CD4-positive, CD25-positive, alpha-beta regulatory T cell (primary cell): ENCODE measurements around the gene ZSCAN4. TPM values are rescaled to one million over a fixed set of nuclear protein-coding genes. Genes with fewer than 3 reads are reported as not detected.

Experiments
- ATAC-seq, 2 donors: fragments of 150-1000 bp; cut with Tn5 transposase; one replicate each; pipeline ENCODE4 v1.10.0; 2021; ENCODE audit warnings: low read depth in 2 of 2, moderate number of reproducible peaks in 2 of 2, moderate library complexity in 1 of 2
- DNase-seq, 3 donors: peaks; one replicate each; pipeline versions ENCODE4 v3.0.0 to v3.0.0-alpha.2; 2012 to 2022; ENCODE audit warnings: mixed read lengths in 1 of 3
- H3K27ac ChIP-seq: one replicate; pipeline ENCODE4 v1.7.0; 2013; ENCODE audit warnings: mild to moderate bottlenecking, low read length; ENCODE audit not compliant: insufficient read depth, poor library complexity, severe bottlenecking
- H3K27me3 ChIP-seq: one replicate; pipeline ENCODE4 v1.7.0; 2013; ENCODE audit warnings: low read length; ENCODE audit not compliant: control insufficient read depth, insufficient read depth
- H3K36me3 ChIP-seq: one replicate; pipeline ENCODE4 v1.7.0; 2013; ENCODE audit warnings: mild to moderate bottlenecking, low read length, moderate library complexity; ENCODE audit not compliant: control insufficient read depth, insufficient read depth
- H3K4me1 ChIP-seq: 2 replicates; pipeline ENCODE4 v1.7.0; 2013; ENCODE audit warnings: mild to moderate bottlenecking, low read length; ENCODE audit not compliant: insufficient read depth, control insufficient read depth, poor library complexity, severe bottlenecking
- H3K4me3 ChIP-seq: one replicate; pipeline ENCODE4 v1.7.0; 2013; ENCODE audit warnings: low read depth, mild to moderate bottlenecking, low read length, moderate library complexity
- H3K9me3 ChIP-seq, 2 experiments: 1 replicate in 1 of 2; 2 replicates in 1 of 2; pipeline ENCODE4 v1.7.0; 2013; ENCODE audit warnings: low read length in 2 of 2, mild to moderate bottlenecking in 1 of 2, moderate library complexity in 1 of 2; ENCODE audit not compliant: control insufficient read depth in 2 of 2
- H3K27ac Mint-ChIP-seq, 3 donors: one replicate each; pipeline ENCODE4 v1.8.0; 2020 to 2022; ENCODE audit warnings: mild to moderate bottlenecking in 3 of 3, mixed read lengths in 3 of 3, moderate library complexity in 2 of 3
- H3K27me3 Mint-ChIP-seq: one replicate; pipeline ENCODE4 v1.8.0; 2022; ENCODE audit warnings: mild to moderate bottlenecking, mixed read lengths
- H3K36me3 Mint-ChIP-seq: one replicate; pipeline ENCODE4 v1.8.0; 2020; ENCODE audit warnings: mixed read lengths
- H3K4me1 Mint-ChIP-seq, 4 donors: one replicate each; pipeline ENCODE4 v1.8.0; 2020 to 2022; ENCODE audit warnings: mixed read lengths in 4 of 4, mild to moderate bottlenecking in 1 of 4
- H3K4me3 Mint-ChIP-seq, 4 donors: one replicate each; pipeline ENCODE4 v1.8.0; 2020 to 2022; ENCODE audit warnings: mild to moderate bottlenecking in 4 of 4, mixed read lengths in 4 of 4, moderate library complexity in 3 of 4
- H3K9me3 Mint-ChIP-seq, 7 donors: one replicate each; pipeline ENCODE4 v1.8.0; 2020 to 2022; ENCODE audit warnings: mixed read lengths in 7 of 7, mild to moderate bottlenecking in 3 of 7, moderate library complexity in 2 of 7
- polyA plus RNA-seq, 4 donors: library from polyadenylated mRNA; unstranded; fragments of 300-500 nt; fragmentation: Illumina TruSeq; gene quantifications; one replicate each; pipeline ENCODE4 v1.2.3, GENCODE V29; 2021
- total RNA-seq: library from RNA; stranded (reverse); gene quantifications from one replicate; pipeline ENCODE4 v1.2.3, GENCODE V29; 2022

The ZSCAN4 gene
- total and polyA plus RNA-seq, 5 donors from 2014 or later: not detected

DNA sequence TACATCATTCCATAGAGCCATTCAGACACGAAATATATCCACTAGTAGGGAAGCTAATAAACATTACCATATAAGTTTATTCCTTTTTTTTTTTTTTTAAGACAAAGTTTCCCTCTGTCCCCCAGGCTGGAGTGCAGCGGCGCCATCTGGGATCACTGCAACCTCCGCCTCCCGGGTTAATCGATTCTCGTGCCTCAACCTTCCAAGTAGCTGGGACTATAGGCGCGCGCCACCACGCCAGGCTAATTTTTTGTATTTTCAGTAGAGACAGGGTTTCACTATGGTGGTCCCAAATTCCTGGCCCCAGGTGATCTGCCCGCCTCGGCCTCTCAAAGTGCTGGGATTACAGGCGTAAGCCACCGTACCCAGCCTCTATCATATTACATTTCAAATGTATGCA lies 40.9 kb downstream of the ZSCAN4 start:
- Histone ChIP-seq H3K4me1 (no peaks in the 10 kb centered on the region), H3K27me3 (no peaks in the 10 kb centered on the region), H3K36me3 (peaks cover 9% of the 10 kb centered on the region), H3K4me3 (no peak overlapping the region), H3K27ac (no peak overlapping the region), H3K9me3 (peaks cover 55 to 93% of the 10 kb centered on the region in 2 experiments)
- H3K27ac Mint-ChIP-seq: no peak overlapping the region
- ATAC-seq (no peak), DNase-seq (no peak)
- peaks cover 0 to 83% (median 46%) of the 10 kb centered on the region in 7 donors for H3K9me3 Mint-ChIP-seq
- peak overlapping the region in 1 of 4 donors; percentile 95 for H3K4me3 Mint-ChIP-seq
- H3K4me1 Mint-ChIP-seq: peaks cover 0 to 33% (median 4%) of the 10 kb centered on the region in 4 donors
- peaks cover 51% of the 10 kb centered on the region for H3K36me3 Mint-ChIP-seq
- H3K27me3 Mint-ChIP-seq: peaks cover 9% of the 10 kb centered on the region

DNA sequence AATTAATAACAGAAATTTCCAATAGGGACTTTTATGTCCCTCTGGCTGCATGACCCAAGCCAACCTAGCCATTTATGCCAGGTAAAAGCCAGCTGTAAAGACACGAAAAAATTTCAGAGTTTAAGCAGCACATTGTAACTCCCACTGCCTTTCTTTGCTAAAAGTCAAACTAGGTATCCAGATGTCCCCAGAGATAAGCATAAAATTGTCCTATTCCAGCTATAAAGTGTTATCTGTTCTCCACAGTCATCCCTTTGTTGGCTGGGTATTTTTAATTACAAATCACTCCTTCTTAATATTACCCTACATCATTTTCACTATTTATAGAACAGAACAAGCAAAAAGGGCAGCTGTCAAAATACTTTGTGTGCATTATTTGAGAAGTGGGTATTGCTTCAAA lies 43.5 kb downstream of the ZSCAN4 start:
- Mint-ChIP-seq H3K27ac (no peak overlapping the region), H3K4me1 (peaks cover 0 to 21% (median 4%) of the 10 kb centered on the region in 4 donors), H3K4me3 (no peak overlapping the region), H3K9me3 (peaks cover 0 to 80% (median 43%) of the 10 kb centered on the region in 7 donors), H3K36me3 (peaks cover 43% of the 10 kb centered on the region), H3K27me3 (peaks cover 4% of the 10 kb centered on the region)
- H3K36me3 ChIP-seq: no peaks in the 10 kb centered on the region
- H3K27me3 ChIP-seq: no peaks in the 10 kb centered on the region
- H3K9me3 ChIP-seq: peaks cover 53 to 86% of the 10 kb centered on the region in 2 experiments
- no peaks in the 10 kb centered on the region for H3K4me1 ChIP-seq
- no peak for DNase-seq
- H3K27ac ChIP-seq: no peak overlapping the region
- no peak overlapping the region for H3K4me3 ChIP-seq
- ATAC-seq: no peak

GRCh38 chr19:57719424-57719823 lies 50.7 kb downstream of the ZSCAN4 start:
- H3K27ac Mint-ChIP-seq: no peak overlapping the region
- Histone ChIP-seq H3K27me3 (no peaks in the 10 kb centered on the region), H3K36me3 (peaks cover 40% of the 10 kb centered on the region), H3K4me1 (no peaks in the 10 kb centered on the region), H3K9me3 (peaks cover 70 to 90% of the 10 kb centered on the region in 2 experiments), H3K27ac (no peak overlapping the region), H3K4me3 (no peak overlapping the region)
- H3K27me3 Mint-ChIP-seq: no peaks in the 10 kb centered on the region
- ATAC-seq (no peak), DNase-seq (no peak)
- H3K9me3 Mint-ChIP-seq: peaks cover 0 to 78% (median 43%) of the 10 kb centered on the region in 7 donors
- peaks cover 0 to 10% (median 3%) of the 10 kb centered on the region in 4 donors for H3K4me1 Mint-ChIP-seq
- peaks cover 67% of the 10 kb centered on the region for H3K36me3 Mint-ChIP-seq
- no peak overlapping the region for H3K4me3 Mint-ChIP-seq

- no peak overlapping the region for H3K27ac Mint-ChIP-seq
- Histone ChIP-seq H3K36me3 (peaks cover 40% of the 10 kb centered on the region), H3K4me3 (no peak overlapping the region), H3K27me3 (no peaks in the 10 kb centered on the region), H3K27ac (no peak overlapping the region), H3K9me3 (peaks cover 67 to 91% of the 10 kb centered on the region in 2 experiments), H3K4me1 (no peaks in the 10 kb centered on the region)
- peaks cover 0 to 14% (median 3%) of the 10 kb centered on the region in 4 donors for H3K4me1 Mint-ChIP-seq
- ATAC-seq (no peak), DNase-seq (no peak)
- no peak overlapping the region for H3K4me3 Mint-ChIP-seq
- peaks cover 0 to 77% (median 42%) of the 10 kb centered on the region in 7 donors for H3K9me3 Mint-ChIP-seq
- no peaks in the 10 kb centered on the region for H3K27me3 Mint-ChIP-seq
- peaks cover 68% of the 10 kb centered on the region for H3K36me3 Mint-ChIP-seq
These were observed 51.3 kb downstream of the ZSCAN4 start for GRCh38 chr19:57719901-57720519.

- Histone ChIP-seq H3K27me3 (no peaks in the 10 kb centered on the region), H3K9me3 (peaks cover 64 to 93% of the 10 kb centered on the region in 2 experiments), H3K4me1 (no peaks in the 10 kb centered on the region), H3K36me3 (peaks cover 40% of the 10 kb centered on the region), H3K4me3 (no peak overlapping the region), H3K27ac (no peak overlapping the region)
- Mint-ChIP-seq H3K9me3 (peaks cover 0 to 74% (median 38%) of the 10 kb centered on the region in 7 donors), H3K27me3 (no peaks in the 10 kb centered on the region), H3K36me3 (peaks cover 64% of the 10 kb centered on the region), H3K4me1 (peaks cover 0 to 16% (median 3%) of the 10 kb centered on the region in 4 donors), H3K4me3 (no peak overlapping the region), H3K27ac (no peak overlapping the region)
- no peak for DNase-seq
- no peak for ATAC-seq
These were observed 52.1 kb downstream of the ZSCAN4 start for GRCh38 chr19:57720878-57721277.

Other genes starting within 250 kb of the ZSCAN4 start
- 5.1 TPM for gene ZNF749, start 233.6 kb upstream of the ZSCAN4 start, total RNA-seq
- gene ZNF749, start 233.6 kb upstream of the ZSCAN4 start, polyA plus RNA-seq: 10 to 100 TPM in 1 of 4 donors, 1 to 10 TPM in 3; 6.2 to 10.9 (median 8.2) TPM
- 0.15 TPM for gene VN1R1, start 211.8 kb upstream of the ZSCAN4 start, total RNA-seq
- gene VN1R1, start 211.8 kb upstream of the ZSCAN4 start, polyA plus RNA-seq: under 1 TPM in 1 of 4 donors, not detected in 3; 0.10 TPM
- 0.74 TPM for gene ZNF772, start 191.4 kb upstream of the ZSCAN4 start, total RNA-seq
- gene ZNF772, start 191.4 kb upstream of the ZSCAN4 start, polyA plus RNA-seq: 1 to 10 TPM in 3 of 4 donors, under 1 TPM in 1; 0.09 to 4.2 (median 3.4) TPM
- gene ZNF419, start 181.2 kb upstream of the ZSCAN4 start, total RNA-seq: 8.9 TPM
- 10 to 100 TPM in 1 of 4 donors, 1 to 10 TPM in 3; 5.9 to 11.0 (median 8.3) TPM for gene ZNF419, start 181.2 kb upstream of the ZSCAN4 start, polyA plus RNA-seq
- 7.2 TPM for gene ZNF773, start 169.0 kb upstream of the ZSCAN4 start, total RNA-seq
- gene ZNF773, start 169.0 kb upstream of the ZSCAN4 start, polyA plus RNA-seq: 10 to 100 TPM in 3 of 4 donors, 1 to 10 TPM in 1; 7.0 to 11.3 (median 10.6) TPM
- 5.2 TPM for gene ZNF549, start 141.6 kb upstream of the ZSCAN4 start, total RNA-seq
- gene ZNF549, start 141.6 kb upstream of the ZSCAN4 start, polyA plus RNA-seq: 1 to 10 TPM; 4.3 to 9.2 (median 7.7) TPM
- gene ZNF550, start 109.1 kb upstream of the ZSCAN4 start, total RNA-seq: 10.2 TPM
- gene ZNF550, start 109.1 kb upstream of the ZSCAN4 start, polyA plus RNA-seq: 10 to 100 TPM in 2 of 4 donors, 1 to 10 TPM in 2; 5.8 to 18.7 (median 9.4) TPM
- gene ZNF416, start 90.0 kb upstream of the ZSCAN4 start, total RNA-seq: 4.4 TPM
- gene ZNF416, start 90.0 kb upstream of the ZSCAN4 start, polyA plus RNA-seq: 1 to 10 TPM; 4.1 to 9.5 (median 6.1) TPM
- 3.4 TPM for gene ZIK1, start 84.8 kb upstream of the ZSCAN4 start, total RNA-seq
- gene ZIK1, start 84.8 kb upstream of the ZSCAN4 start, polyA plus RNA-seq: 10 to 100 TPM in 1 of 4 donors, 1 to 10 TPM in 3; 5.6 to 10.2 (median 8.2) TPM
- gene ZNF530, start 69.0 kb upstream of the ZSCAN4 start, total RNA-seq: 1.5 TPM
- gene ZNF530, start 69.0 kb upstream of the ZSCAN4 start, polyA plus RNA-seq: 1 to 10 TPM; 4.8 to 7.8 (median 7.4) TPM
- 17.4 TPM for gene ZNF134, start 54.7 kb upstream of the ZSCAN4 start, total RNA-seq
- gene ZNF134, start 54.7 kb upstream of the ZSCAN4 start, polyA plus RNA-seq: 10 to 100 TPM in 3 of 4 donors, 1 to 10 TPM in 1; 9.8 to 14.2 (median 11.8) TPM
- 23.9 TPM for gene ZNF211, start 35.8 kb upstream of the ZSCAN4 start, total RNA-seq
- gene ZNF211, start 35.8 kb upstream of the ZSCAN4 start, polyA plus RNA-seq: 10 to 100 TPM; 19.4 to 22.8 (median 22.1) TPM
- gene ZNF551, start 13.0 kb downstream of the ZSCAN4 start, total RNA-seq: 9.6 TPM
- 1 to 10 TPM; 5.3 to 8.6 (median 7.3) TPM for gene ZNF551, start 13.0 kb downstream of the ZSCAN4 start, polyA plus RNA-seq
- 3.7 TPM for gene ZNF154, start 40.3 kb downstream of the ZSCAN4 start, total RNA-seq
- gene ZNF154, start 40.3 kb downstream of the ZSCAN4 start, polyA plus RNA-seq: 1 to 10 TPM in 1 of 4 donors, under 1 TPM in 2, not detected in 1; 0.25 to 1.9 (median 0.57) TPM
- 9.2 TPM for gene ZNF671, start 58.7 kb downstream of the ZSCAN4 start, total RNA-seq
- gene ZNF671, start 58.7 kb downstream of the ZSCAN4 start, polyA plus RNA-seq: 10 to 100 TPM; 19.5 to 28.6 (median 23.3) TPM
- 15.4 TPM for gene ZNF776, start 77.9 kb downstream of the ZSCAN4 start, total RNA-seq
- 10 to 100 TPM in 1 of 4 donors, 1 to 10 TPM in 3; 2.9 to 12.2 (median 7.5) TPM for gene ZNF776, start 77.9 kb downstream of the ZSCAN4 start, polyA plus RNA-seq
- 39.4 TPM for gene ZNF586, start 100.7 kb downstream of the ZSCAN4 start, total RNA-seq
- gene ZNF586, start 100.7 kb downstream of the ZSCAN4 start, polyA plus RNA-seq: 10 to 100 TPM; 18.7 to 32.2 (median 31.3) TPM
- 16.6 TPM for gene ZNF552, start 146.0 kb downstream of the ZSCAN4 start, total RNA-seq
- 10 to 100 TPM in 1 of 4 donors, 1 to 10 TPM in 3; 4.8 to 11.7 (median 6.8) TPM for gene ZNF552, start 146.0 kb downstream of the ZSCAN4 start, polyA plus RNA-seq
- gene ZNF587B, start 161.4 kb downstream of the ZSCAN4 start, total RNA-seq: 23.6 TPM
- gene ZNF587B, start 161.4 kb downstream of the ZSCAN4 start, polyA plus RNA-seq: 1 to 10 TPM; 1.3 to 3.4 (median 2.1) TPM
- 45.3 TPM for gene ZNF587, start 180.9 kb downstream of the ZSCAN4 start, total RNA-seq
- gene ZNF587, start 180.9 kb downstream of the ZSCAN4 start, polyA plus RNA-seq: 1 to 10 TPM; 2.7 to 6.1 (median 3.5) TPM
- gene ZNF814, start 220.1 kb downstream of the ZSCAN4 start, total RNA-seq: 12.9 TPM
- gene ZNF814, start 220.1 kb downstream of the ZSCAN4 start, polyA plus RNA-seq: 10 to 100 TPM in 2 of 4 donors, 1 to 10 TPM in 2; 3.1 to 13.4 (median 10.0) TPM
- gene ZNF417, start 247.7 kb downstream of the ZSCAN4 start, total RNA-seq: 21.0 TPM
- gene ZNF417, start 247.7 kb downstream of the ZSCAN4 start, polyA plus RNA-seq: 1 to 10 TPM in 3 of 4 donors, under 1 TPM in 1; 0.33 to 3.8 (median 2.2) TPM